Neural progenitor cell (in vitro differentiated cells): ENCODE data around the gene DNLZ.

ENCODE experiments used
- CTCF ChIP-seq: fragments of 200-600 bp; sonication (generic); IDR thresholded peaks from 2 replicates; pipeline ENCODE4 v1.5.1; 2017; ENCODE audit warnings: antibody characterized with exemption, mild to moderate bottlenecking
- EZH2phosphoT487 ChIP-seq: fragments of 200-600 bp; sonication (generic); IDR thresholded peaks from 2 replicates; pipeline ENCODE4 v1.6.1; 2017; ENCODE audit warnings: antibody characterized with exemption

GRCh38 chr9:136311051-136312008, 52.2 kb downstream of the DNLZ start:
- no peak for TF ChIP-seq CTCF
- TF ChIP-seq EZH2phosphoT487, result no peak
